Measurements from ENCODE around the gene VSTM2A. TPM values are rescaled to one million over a fixed set of nuclear protein-coding genes. Genes with fewer than 3 reads are reported as not detected.
"Not testable (repeated sequence)": the region's sequence is repeated elsewhere in the genome, so short reads cannot be mapped to it uniquely, and the experiment has no call there.

Gene VSTM2A, protein sequence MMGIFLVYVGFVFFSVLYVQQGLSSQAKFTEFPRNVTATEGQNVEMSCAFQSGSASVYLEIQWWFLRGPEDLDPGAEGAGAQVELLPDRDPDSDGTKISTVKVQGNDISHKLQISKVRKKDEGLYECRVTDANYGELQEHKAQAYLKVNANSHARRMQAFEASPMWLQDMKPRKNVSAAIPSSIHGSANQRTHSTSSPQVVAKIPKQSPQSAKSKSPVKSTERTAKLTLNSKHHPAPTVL
- total RNA-seq = under 1 TPM in 2 of 4 donors, not detected in 2; 0.10 to 0.81 TPM

GRCh38 chr7:54541669-54542625 lies at the start of gene VSTM2A:
VSTM2A (plus strand) TSS chr7:54542375; CDS start chr7:54542731, 356 bp downstream.
- no peak for TF ChIP-seq POLR2AphosphoS5 (IDR thresholded peaks at IDR 0.05)
- TF ChIP-seq CTCF (IDR thresholded peaks at IDR 0.05) = no peak
- no peak for TF ChIP-seq EP300 (IDR thresholded peaks at IDR 0.05)
- no peak for TF ChIP-seq POLR2A (IDR thresholded peaks at IDR 0.05)
- Histone ChIP-seq H3K27me3 (peaks cover 88% of the 10 kb centered on the region), H3K9me3 (no peaks in the 10 kb centered on the region), H3K4me3 (peak within 1 kb of the TSS in 1 of 2 donors; percentile 46), H3K27ac (no peak within 1 kb of the TSS), H3K36me3 (no peaks in the 10 kb centered on the region), H3K4me1 (peaks cover 0 to 31% (median 16%) of the 10 kb centered on the region in 3 donors)
- WGBS, 2 donors (ENCODE audit: low coverage in 1 of 2) = 0% methylated on average over 8 to 21 of the region's 64 CpGs
- ATAC-seq = peak; percentile 25

GRCh38 chr7:54504531-54504930 lies 37.6 kb upstream of the VSTM2A start:
- not testable (repeated sequence) for H3K4me3 ChIP-seq, H3K27me3 ChIP-seq, H3K27ac ChIP-seq, H3K4me1 ChIP-seq, ATAC-seq, H3K36me3 ChIP-seq
- WGBS, 2 donors (ENCODE audit: low coverage in 1 of 2) = 32 to 95% methylated on average over 2 to 7 of the region's 12 CpGs
- peaks cover 0 to 18% (median 0%) of the 10 kb centered on the region in 3 donors for H3K9me3 ChIP-seq

- Histone ChIP-seq H3K27me3 (no peaks in the 10 kb centered on the region), H3K36me3 (no peaks in the 10 kb centered on the region), H3K27ac (no peak overlapping the region), H3K4me1 (no peaks in the 10 kb centered on the region), H3K4me3 (no peak overlapping the region), H3K9me3 (no peaks in the 10 kb centered on the region)
- WGBS, 2 donors (ENCODE audit: low coverage in 1 of 2) = 47% methylated on average over 1 of the region's 1 CpG; no CpG with 5 or more reads in 1 of the 2 donors
- ATAC-seq = no peak
- TF ChIP-seq POLR2AphosphoS5 (IDR thresholded peaks at IDR 0.05) (no peak), EP300 (IDR thresholded peaks at IDR 0.05) (no peak), CTCF (IDR thresholded peaks at IDR 0.05) (no peak), POLR2A (IDR thresholded peaks at IDR 0.05) (no peak)
Measured at GRCh38 chr7:54529568-54529967, 12.6 kb upstream of the VSTM2A start.

- Histone ChIP-seq H3K4me3 (no peak overlapping the region), H3K27ac (no peak overlapping the region), H3K27me3 (peaks cover 53% of the 10 kb centered on the region), H3K4me1 (peaks cover 0 to 16% (median 11%) of the 10 kb centered on the region in 3 donors), H3K36me3 (no peaks in the 10 kb centered on the region), H3K9me3 (no peaks in the 10 kb centered on the region)
- no peak for TF ChIP-seq POLR2AphosphoS5 (IDR thresholded peaks at IDR 0.05)
- no peak for TF ChIP-seq POLR2A (IDR thresholded peaks at IDR 0.05)
- no peak for TF ChIP-seq EP300 (IDR thresholded peaks at IDR 0.05)
- no peak for TF ChIP-seq CTCF (IDR thresholded peaks at IDR 0.05)
- no peak for ATAC-seq
- WGBS, 2 donors (ENCODE audit: low coverage in 1 of 2) = 40 to 47% methylated on average over 2 to 3 of the region's 3 CpGs
Measured at GRCh38 chr7:54538122-54538521, 4.1 kb upstream of the VSTM2A start.

GRCh38 chr7:54543051-54543488 lies 895 bp downstream of the VSTM2A start:
- H3K4me3 ChIP-seq = no peak overlapping the region
- H3K9me3 ChIP-seq = no peaks in the 10 kb centered on the region
- no peak overlapping the region for H3K27ac ChIP-seq
- peaks cover 0 to 34% (median 17%) of the 10 kb centered on the region in 3 donors for H3K4me1 ChIP-seq
- ATAC-seq = no peak
- peaks cover 80% of the 10 kb centered on the region for H3K27me3 ChIP-seq
- 6 to 8% methylated on average over 5 to 6 of the region's 7 CpGs for WGBS, 2 donors (ENCODE audit: low coverage in 1 of 2)
- TF ChIP-seq CTCF (IDR thresholded peaks at IDR 0.05) (no peak), EP300 (IDR thresholded peaks at IDR 0.05) (no peak), POLR2AphosphoS5 (IDR thresholded peaks at IDR 0.05) (no peak), POLR2A (IDR thresholded peaks at IDR 0.05) (no peak)
- H3K36me3 ChIP-seq = no peaks in the 10 kb centered on the region
